GM18907 (cell line): ENCODE data around the gene WNT7A.

Experiments
- ATAC-seq: cut with Tn5 transposase; IDR thresholded peaks from one replicate; pipeline ENCODE4 v1.9.1; 2021; ENCODE audit warnings: mild to moderate bottlenecking, moderate library complexity; ENCODE audit not compliant: unreplicated experiment

Gene WNT7A

GRCh38 chr3:13885704-13886010 lies 5.8 kb upstream of the WNT7A start:
- ATAC-seq = no peak

GRCh38 chr3:13884851-13885703 lies 5.2 kb upstream of the WNT7A start:
- peak; percentile 42 for ATAC-seq

GRCh38 chr3:13883681-13884080 lies 3.8 kb upstream of the WNT7A start:
- ATAC-seq = no peak

- ATAC-seq = no peak
These were observed 3.0 kb upstream of the WNT7A start for GRCh38 chr3:13882876-13883275.

GRCh38 chr3:13881536-13882410 lies 1.9 kb upstream of the WNT7A start:
- no peak for ATAC-seq

GRCh38 chr3:13880811-13881156 lies 913 bp upstream of the WNT7A start:
- ATAC-seq = no peak

- ATAC-seq = no peak
These were observed 547 bp downstream of the WNT7A start for GRCh38 chr3:13879102-13879945.

- ATAC-seq = no peak
These were observed 1.4 kb downstream of the WNT7A start for GRCh38 chr3:13878281-13879101.

GRCh38 chr3:13877911-13878280 lies 2.0 kb downstream of the WNT7A start:
- ATAC-seq = no peak

- ATAC-seq = no peak
These were observed 3.3 kb downstream of the WNT7A start for GRCh38 chr3:13876451-13877100.

- no peak for ATAC-seq
These were observed 5.0 kb downstream of the WNT7A start for GRCh38 chr3:13874891-13875290.

- no peak for ATAC-seq
These were observed 6.1 kb downstream of the WNT7A start for GRCh38 chr3:13873818-13874217.

GRCh38 chr3:13872451-13872850 lies 7.4 kb downstream of the WNT7A start:
- ATAC-seq = no peak

GRCh38 chr3:13871791-13872190 lies 8.1 kb downstream of the WNT7A start:
- no peak for ATAC-seq

GRCh38 chr3:13870902-13871301 lies 9.0 kb downstream of the WNT7A start:
- no peak for ATAC-seq

GRCh38 chr3:13869761-13870343 lies 10.0 kb downstream of the WNT7A start:
- no peak for ATAC-seq

- ATAC-seq = no peak
These were observed 10.8 kb downstream of the WNT7A start for GRCh38 chr3:13868844-13869724.

GRCh38 chr3:13867732-13868131 lies 12.1 kb downstream of the WNT7A start:
- no peak for ATAC-seq
